Neuronal stem cell (in vitro differentiated cells): ENCODE data around the gene LILRB2.
A peak's percentile ranks its signal among the peaks of the same experiment; 100 is the strongest.
"Not testable (repeated sequence)": the region's sequence is repeated elsewhere in the genome, so short reads cannot be mapped to it uniquely, and the experiment has no call there.

Experiments
- DNase-seq: peaks from one replicate; pipeline ENCODE4 v3.0.0-alpha.2; 2013; ENCODE audit warnings: low spot score
- H2AFZ ChIP-seq: one replicate; pipeline ENCODE4 v1.6.1; 2013; ENCODE audit warnings: mild to moderate bottlenecking, low read length, inconsistent platforms
- H2AK5ac ChIP-seq: 2 replicates; pipeline ENCODE4 v1.6.1; 2013; ENCODE audit warnings: low read depth, mild to moderate bottlenecking, inconsistent platforms, low read length, moderate library complexity, mixed read lengths
- H2BK120ac ChIP-seq: 2 replicates; pipeline ENCODE4 v1.6.1; 2013; ENCODE audit warnings: low read depth, mild to moderate bottlenecking, inconsistent platforms, low read length, moderate library complexity, mixed read lengths
- H2BK12ac ChIP-seq: one replicate; pipeline ENCODE4 v1.6.1; 2013; ENCODE audit warnings: low read length, inconsistent platforms
- H2BK15ac ChIP-seq: 2 replicates; pipeline ENCODE4 v1.6.1; 2013; ENCODE audit warnings: mild to moderate bottlenecking, low read length, inconsistent platforms, mixed read lengths
- H2BK5ac ChIP-seq: one replicate; pipeline ENCODE4 v1.6.1; 2013; ENCODE audit warnings: inconsistent platforms, mild to moderate bottlenecking, low read length, moderate library complexity
- H3K14ac ChIP-seq: one replicate; pipeline ENCODE4 v1.6.1; 2013; ENCODE audit warnings: low read length, inconsistent platforms
- H3K18ac ChIP-seq: 2 replicates; pipeline ENCODE4 v1.6.1; 2013; ENCODE audit warnings: low read length, inconsistent platforms
- H3K23ac ChIP-seq: 2 replicates; pipeline ENCODE4 v1.6.1; 2013; ENCODE audit warnings: low read depth, mild to moderate bottlenecking, mixed read lengths, low read length, inconsistent platforms; ENCODE audit not compliant: poor library complexity
- H3K27ac ChIP-seq: replicated peaks from 3 replicates; pipeline ENCODE4 v1.5.1; 2013; ENCODE audit warnings: low read length, inconsistent platforms
- H3K27me3 ChIP-seq, 3 experiments: 2 replicates each; pipeline ENCODE4 v1.6.1; 2013; ENCODE audit warnings: low read length in 3 of 3, mild to moderate bottlenecking in 2 of 3, inconsistent platforms in 1 of 3, low read depth in 1 of 3, mixed read lengths in 1 of 3, moderate library complexity in 1 of 3; ENCODE audit not compliant: control insufficient read depth in 3 of 3, insufficient read depth in 3 of 3
- H3K36me3 ChIP-seq, 2 donors: replicated peaks in 1 of 2; 2 replicates each; pipeline ENCODE4 v1.6.1; 2013; ENCODE audit warnings: low read length in 2 of 2; ENCODE audit not compliant: control insufficient read depth in 2 of 2, insufficient read depth in 2 of 2
- H3K4ac ChIP-seq: 2 replicates; pipeline ENCODE4 v1.6.1; 2013; ENCODE audit warnings: inconsistent platforms, mild to moderate bottlenecking, low read length, moderate library complexity
- H3K4me1 ChIP-seq, 2 donors: 1 replicate in 1 of 2; 2 replicates in 1 of 2; pipeline ENCODE4 v1.6.1; 2013; ENCODE audit warnings: low read length in 2 of 2, low read depth in 1 of 2; ENCODE audit not compliant: control insufficient read depth in 2 of 2, insufficient read depth in 1 of 2
- H3K4me2 ChIP-seq: one replicate; pipeline ENCODE4 v1.6.1; 2013; ENCODE audit warnings: mild to moderate bottlenecking, low read length, inconsistent platforms; ENCODE audit not compliant: insufficient read depth, poor library complexity, severe bottlenecking
- H3K4me3 ChIP-seq, 2 donors: 2 replicates each; pipeline ENCODE4 v1.5.1; 2013; ENCODE audit warnings: low read length in 2 of 2, mild to moderate bottlenecking in 2 of 2, inconsistent platforms in 1 of 2, moderate library complexity in 1 of 2
- H3K79me1 ChIP-seq: one replicate; pipeline ENCODE4 v1.6.1; 2013; ENCODE audit warnings: low read depth, mild to moderate bottlenecking, inconsistent platforms, low read length, moderate library complexity
- H3K9ac ChIP-seq: one replicate; pipeline ENCODE4 v1.6.1; 2013; ENCODE audit warnings: mild to moderate bottlenecking, low read depth, low read length, inconsistent platforms; ENCODE audit not compliant: poor library complexity
- H3K9me3 ChIP-seq, 2 donors: replicated peaks in 1 of 2; 2 replicates each; pipeline versions ENCODE3 to v1.6.1; 2013; ENCODE audit warnings: low read length in 2 of 2, mild to moderate bottlenecking in 2 of 2, inconsistent platforms in 1 of 2, low read depth in 1 of 2, mixed read lengths in 1 of 2, moderate library complexity in 1 of 2; ENCODE audit not compliant: control insufficient read depth in 2 of 2, insufficient read depth in 1 of 2
- H4K8ac ChIP-seq: one replicate; pipeline ENCODE4 v1.6.1; 2013; ENCODE audit warnings: low read depth, mild to moderate bottlenecking, inconsistent platforms, low read length, moderate library complexity
- H4K91ac ChIP-seq: one replicate; pipeline ENCODE4 v1.6.1; 2013; ENCODE audit warnings: low read length, low read depth, mild to moderate bottlenecking, inconsistent platforms; ENCODE audit not compliant: poor library complexity
- WGBS, 2 donors: extraction: QIAGEN DNeasy Blood & Tissue Kit; methylation state at CpG; one replicate each; pipeline ENCODE4 v1.1.7; 2013; ENCODE audit warnings: missing lambda C conversion rate in 2 of 2, mixed read lengths in 1 of 2; ENCODE audit not compliant: insufficient read length in 2 of 2, insufficient replicate concordance in 1 of 2; ENCODE audit errors: extremely low coverage in 2 of 2; 5-methylcytosine and 5-hydroxymethylcytosine counted together

LILRB2 gene

DNA sequence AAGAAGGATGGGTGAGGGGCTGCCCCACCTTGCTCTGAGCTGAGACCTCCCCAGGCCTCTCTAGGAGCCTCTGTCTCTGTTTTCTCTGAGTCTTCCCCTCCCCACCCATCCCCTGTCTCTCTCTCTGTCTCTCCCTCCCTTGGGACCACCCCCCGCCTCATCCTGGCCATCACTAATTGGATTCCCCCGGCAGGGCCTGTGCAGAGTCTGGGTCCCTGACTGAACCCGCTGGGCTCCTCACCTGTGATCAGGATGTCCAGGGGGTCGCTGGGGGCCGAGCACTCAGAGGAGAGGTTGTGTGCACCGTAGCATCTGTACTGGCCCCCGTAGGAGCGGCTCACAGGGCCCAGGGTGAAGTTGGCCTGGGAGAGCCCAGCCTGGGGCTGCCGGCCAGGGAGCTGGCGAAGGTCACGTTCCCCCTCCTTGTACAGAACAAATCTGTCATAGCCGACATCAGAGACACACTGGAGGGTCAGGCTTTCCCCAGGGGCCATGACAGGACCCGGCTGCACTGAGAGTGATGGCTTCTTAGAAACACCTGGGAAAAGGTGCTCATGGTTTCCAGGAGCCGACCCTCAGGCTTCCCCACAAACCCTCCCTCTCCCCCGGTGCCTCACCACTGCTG is 2.2 kb downstream of the LILRB2 start:
- not testable (repeated sequence) for H3K23ac ChIP-seq, H3K4me3 ChIP-seq, H3K9me3 ChIP-seq, H3K4me1 ChIP-seq, H3K79me1 ChIP-seq, H3K4me2 ChIP-seq, H2AK5ac ChIP-seq, H2AFZ ChIP-seq, H3K36me3 ChIP-seq, H3K14ac ChIP-seq, H2BK15ac ChIP-seq, H3K27me3 ChIP-seq, H2BK12ac ChIP-seq, H4K91ac ChIP-seq, H2BK120ac ChIP-seq, H3K18ac ChIP-seq, H2BK5ac ChIP-seq, H3K27ac ChIP-seq, DNase-seq, H3K4ac ChIP-seq, H4K8ac ChIP-seq, H3K9ac ChIP-seq
- WGBS, 2 donors, result no CpG with 5 or more reads among the region's 15 CpGs

DNA sequence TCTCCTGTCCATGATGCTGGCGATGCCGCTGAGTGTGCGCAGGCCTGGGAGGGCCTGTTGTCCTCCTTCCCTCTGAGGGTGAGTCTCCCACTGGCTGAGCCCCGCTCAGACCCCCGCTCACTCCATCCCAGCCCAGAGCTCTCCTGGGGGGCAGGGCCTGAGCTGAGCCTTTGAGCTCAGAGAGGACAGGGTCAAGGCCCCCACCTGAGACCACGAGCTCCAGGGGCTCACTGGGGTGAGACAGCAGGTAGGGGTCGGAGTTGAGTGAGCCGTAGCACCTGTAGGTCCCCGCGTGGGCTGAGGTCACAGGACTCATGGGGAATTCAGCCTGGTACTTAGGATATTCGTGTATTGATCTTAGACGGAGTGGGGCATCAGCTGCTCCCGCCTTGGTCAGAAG is 2.9 kb downstream of the LILRB2 start:
- H2BK15ac ChIP-seq, H3K79me1 ChIP-seq, H3K18ac ChIP-seq, H3K4me2 ChIP-seq, H3K36me3 ChIP-seq, H3K4me1 ChIP-seq, H3K9me3 ChIP-seq, H4K8ac ChIP-seq, H3K27me3 ChIP-seq, DNase-seq, H2BK120ac ChIP-seq, H3K4me3 ChIP-seq, H3K14ac ChIP-seq, H4K91ac ChIP-seq, H2AFZ ChIP-seq, H3K27ac ChIP-seq, H2BK12ac ChIP-seq, H2AK5ac ChIP-seq, H3K9ac ChIP-seq, H3K4ac ChIP-seq, H3K23ac ChIP-seq: not testable (repeated sequence)
- WGBS, 2 donors, result no CpG with 5 or more reads among the region's 13 CpGs
- H2BK5ac ChIP-seq, result peak overlapping the region; percentile 53

GRCh38 chr19:54277111-54277615 is 3.7 kb downstream of the LILRB2 start:
- H2BK12ac ChIP-seq, H4K8ac ChIP-seq, H3K4me3 ChIP-seq, H3K23ac ChIP-seq, H2AFZ ChIP-seq, H3K27me3 ChIP-seq, H3K18ac ChIP-seq, H4K91ac ChIP-seq, H3K36me3 ChIP-seq, H3K4me2 ChIP-seq, H3K9ac ChIP-seq, H2BK5ac ChIP-seq, H3K79me1 ChIP-seq, H3K4me1 ChIP-seq, H3K4ac ChIP-seq, H3K14ac ChIP-seq, H3K27ac ChIP-seq, H2AK5ac ChIP-seq, H3K9me3 ChIP-seq, H2BK15ac ChIP-seq, H2BK120ac ChIP-seq, DNase-seq: not testable (repeated sequence)
- no CpG with 5 or more reads among the region's 15 CpGs for WGBS, 2 donors

DNA sequence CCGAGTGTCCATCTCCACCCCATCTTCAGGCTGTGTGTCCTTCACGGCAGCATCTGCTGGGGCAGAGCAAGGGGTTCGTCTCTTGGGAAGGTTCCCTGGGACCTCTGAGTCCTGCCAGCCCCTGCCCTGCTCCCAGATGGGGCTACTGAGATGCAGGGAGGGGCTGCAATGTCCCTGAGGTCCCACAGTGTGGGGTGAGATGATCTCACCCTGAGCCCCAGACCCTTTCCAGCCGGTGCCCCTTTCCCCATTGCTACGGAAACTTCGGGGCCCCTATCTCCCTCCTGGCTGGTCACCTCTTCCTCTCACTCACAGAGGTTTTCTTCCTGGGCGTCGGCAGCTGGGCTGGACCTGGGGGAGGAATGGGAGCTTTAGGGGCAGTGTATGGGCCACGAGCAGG is 5.0 kb downstream of the LILRB2 start:
- H2BK15ac ChIP-seq, result no peak overlapping the region
- no peak overlapping the region for H3K27ac ChIP-seq
- no peak overlapping the region for H3K23ac ChIP-seq
- H3K9ac ChIP-seq, result no peak overlapping the region
- no peaks in the 10 kb centered on the region for H3K36me3 ChIP-seq
- no peaks in the 10 kb centered on the region for H3K4me1 ChIP-seq
- DNase-seq, result no peak
- H3K27me3 ChIP-seq, result no peaks in the 10 kb centered on the region
- no peak overlapping the region for H2AK5ac ChIP-seq
- H2AFZ ChIP-seq, result no peak overlapping the region
- no peak overlapping the region for H2BK5ac ChIP-seq
- H4K8ac ChIP-seq, result no peak overlapping the region
- no peak overlapping the region for H3K14ac ChIP-seq
- H3K9me3 ChIP-seq, result no peaks in the 10 kb centered on the region
- H3K4me3 ChIP-seq, result no peak overlapping the region
- H2BK120ac ChIP-seq, result no peak overlapping the region
- H3K4me2 ChIP-seq, result no peak overlapping the region
- no peak overlapping the region for H3K4ac ChIP-seq
- no peak overlapping the region for H3K18ac ChIP-seq
- H3K79me1 ChIP-seq, result no peaks in the 10 kb centered on the region
- H2BK12ac ChIP-seq, result no peak overlapping the region
- no CpG with 5 or more reads among the region's 9 CpGs for WGBS, 2 donors
- no peak overlapping the region for H4K91ac ChIP-seq
